K562 (cell line): ENCODE results near the gene FCRL6. TPM values are rescaled to one million over a fixed set of nuclear protein-coding genes. Genes with fewer than 3 reads are reported as not detected.
A peak's percentile ranks its signal among the peaks of the same experiment; 100 is the strongest.

Source experiments
- ATAC-seq: fragments of 200-7000 bp; cut with Tn5 transposase; 3 replicates; pipeline ENCODE4 v1.9.1; 2020; ENCODE audit warnings: moderate library complexity
- BruUV-seq: library from RNA; stranded (reverse); fragments of 400-500 nt; replicated peaks from 2 replicates; lab custom pipeline; 2021; lab: Mats Ljungman, UMichigan
- CTCF ChIA-PET: fragments of 300-600 bp; formaldehyde crosslinking; extraction: SDS; loops from one replicate; lab custom pipeline; 2021; ENCODE audit warnings: low intra/inter-chr PET ratio; lab: Yijun Ruan, JAX
- POLR2A ChIA-PET: fragments of 300-600, 350-650 bp; sonication (Branson Sonifier 250); formaldehyde crosslinking; extraction: SDS; loops from one replicate; lab custom pipeline; 2021; ENCODE audit warnings: antibody characterized with exemption, inconsistent platforms; lab: Yijun Ruan, JAX
- DNase-seq, 4 experiments: peaks; one replicate each; pipeline versions ENCODE4 v3.0.0 to v3.0.0-alpha.2; 2011 to 2018; ENCODE audit warnings: low spot score in 3 of 4, mixed read lengths in 3 of 4; ENCODE audit errors: extremely low read depth in 1 of 4
- FAIRE-seq: peaks from 2 replicates; lab custom pipeline; 2011; peaks lifted over from hg19 to GRCh38; lab: Jason Lieb, UNC
- H2AFZ ChIP-seq: 2 replicates; pipeline ENCODE4 v1.6.0; 2011; ENCODE audit warnings: low read depth, low read length, control low read depth, inconsistent platforms
- H3K27ac ChIP-seq: fragments of 200-600 bp; 3 replicates; pipeline ENCODE4 v1.8.0; 2011; ENCODE audit warnings: low read depth, mild to moderate bottlenecking, control low read depth, inconsistent platforms, low read length, moderate library complexity, mixed read lengths; ENCODE audit errors: extremely low read depth
- H3K27me3 ChIP-seq, 2 experiments: fragments of 300-600 bp in 1 of 2; 2 replicates in 1 of 2; 3 replicates in 1 of 2; pipeline versions ENCODE4 v1.6.0 to v1.8.0; 2011; ENCODE audit warnings: inconsistent platforms in 2 of 2, low read length in 2 of 2, mild to moderate bottlenecking in 1 of 2, mixed read lengths in 1 of 2, moderate library complexity in 1 of 2; ENCODE audit not compliant: control insufficient read depth in 2 of 2, insufficient read depth in 2 of 2
- H3K36me3 ChIP-seq: fragments of 300-600 bp; 3 replicates; pipeline ENCODE4 v1.8.0; 2011; ENCODE audit warnings: mild to moderate bottlenecking, low read length, inconsistent platforms; ENCODE audit not compliant: control insufficient read depth, insufficient read depth
- H3K4me1 ChIP-seq, 2 experiments: fragments of 200-600 bp in 1 of 2; replicated peaks in 1 of 2; 2 replicates in 1 of 2; 3 replicates in 1 of 2; pipeline versions ENCODE4 v1.5.1 to v1.8.0; 2011; ENCODE audit warnings: inconsistent platforms in 2 of 2, low read length in 2 of 2, mild to moderate bottlenecking in 1 of 2, mixed read lengths in 1 of 2, moderate library complexity in 1 of 2; ENCODE audit not compliant: control insufficient read depth in 2 of 2, insufficient read depth in 2 of 2
- H3K4me2 ChIP-seq: 2 replicates; pipeline ENCODE4 v1.6.1; 2011; ENCODE audit warnings: low read length, control low read depth, inconsistent platforms, mixed read lengths; ENCODE audit not compliant: insufficient read depth
- H3K4me3 ChIP-seq: fragments of 200-600 bp; sonication (generic), shearing (Covaris generic); 2 replicates; pipeline ENCODE4 v1.5.1; 2016; ENCODE audit warnings: control low read depth, inconsistent platforms
- H3K79me2 ChIP-seq: fragments of 200-600 bp; 3 replicates; pipeline ENCODE4 v1.8.0; 2011; ENCODE audit warnings: low read length, inconsistent platforms; ENCODE audit not compliant: control insufficient read depth, insufficient read depth
- H3K9ac ChIP-seq, 2 experiments: 2 replicates each; pipeline versions ENCODE4 v1.6.0 to v1.6.1; 2011; ENCODE audit warnings: low read depth in 2 of 2, low read length in 2 of 2, control low read depth in 1 of 2, inconsistent platforms in 1 of 2, mild to moderate bottlenecking in 1 of 2, mixed read lengths in 1 of 2; ENCODE audit not compliant: insufficient read depth in 1 of 2
- H3K9me1 ChIP-seq: one replicate; pipeline ENCODE4 v1.6.0; 2011; ENCODE audit warnings: inconsistent platforms, mild to moderate bottlenecking, low read length, moderate library complexity; ENCODE audit not compliant: control insufficient read depth, insufficient read depth
- H3K9me3 ChIP-seq: replicated peaks from 2 replicates; pipeline ENCODE4 v1.5.1; 2011; ENCODE audit warnings: low read depth, low read length, inconsistent platforms; ENCODE audit not compliant: control insufficient read depth, insufficient read depth
- H4K20me1 ChIP-seq: replicated peaks from 2 replicates; pipeline ENCODE4 v1.6.1; 2011; ENCODE audit warnings: low read length, inconsistent platforms, mixed read lengths; ENCODE audit not compliant: control insufficient read depth, insufficient read depth
- ATF6 ChIP-seq: sonication (generic); formaldehyde crosslinking; IDR thresholded peaks from 2 replicates; pipeline ENCODE4 v1.4.0; 2020; ENCODE audit warnings: mild to moderate bottlenecking, missing genetic modification reagents
- DNMT1 ChIP-seq: fragments of 450-650 bp; IDR thresholded peaks from 2 replicates; pipeline ENCODE4 v1.6.1; 2016; ENCODE audit warnings: antibody characterized with exemption, mild to moderate bottlenecking
- HIVEP1 ChIP-seq: fragments of 250-450 bp; sonication (Bioruptor Pico); IDR thresholded peaks from 2 replicates; pipeline ENCODE4 v1.4.0; 2020; ENCODE audit warnings: mild to moderate bottlenecking
- IFI16 ChIP-seq: fragments of 250-450 bp; sonication (Bioruptor Pico); IDR thresholded peaks from 2 replicates; pipeline ENCODE4 v2.1.2; 2022; ENCODE audit warnings: mild to moderate bottlenecking, inconsistent platforms
- RAD21 ChIP-seq, 2 experiments: fragments of 250-450 bp in 1 of 2; fragments of 450-650 bp in 1 of 2; sonication (Bioruptor Pico) in 1 of 2; formaldehyde crosslinking in 1 of 2; IDR thresholded peaks in 1 of 2; conservative IDR thresholded peaks in 1 of 2; 2 replicates each; pipeline versions ENCODE4 v1.4.0 to v1.8.0; 2020 to 2022; ENCODE audit warnings: mild to moderate bottlenecking in 2 of 2, moderate library complexity in 1 of 2
- SMC3 ChIP-seq: conservative IDR thresholded peaks from 2 replicates; pipeline ENCODE4 v1.6.1; 2011; ENCODE audit warnings: low read depth, low read length, improper control_type of control experiment; ENCODE audit not compliant: insufficient read depth
- STAG1 ChIP-seq: sonication (generic); formaldehyde crosslinking; IDR thresholded peaks from 2 replicates; pipeline ENCODE4 v1.5.0; 2020; ENCODE audit warnings: missing genetic modification reagents, borderline replicate concordance
- STAT5A ChIP-seq: IDR thresholded peaks from 2 replicates; pipeline ENCODE4 v1.6.1; 2012; ENCODE audit warnings: low read length, inconsistent platforms, borderline replicate concordance
- UBTF ChIP-seq, 2 experiments: IDR thresholded peaks; 2 replicates each; pipeline ENCODE4 v1.6.1; 2012; ENCODE audit warnings: improper control_type of control experiment in 2 of 2, low read depth in 2 of 2, low read length in 2 of 2, borderline replicate concordance in 1 of 2
- USF1 ChIP-seq: sonication (generic); formaldehyde crosslinking; IDR thresholded peaks from 2 replicates; pipeline ENCODE4 v1.9.0; 2022; ENCODE audit warnings: mild to moderate bottlenecking, missing genetic modification reagents
- USF2 ChIP-seq: sonication (generic); formaldehyde crosslinking; IDR thresholded peaks from 2 replicates; pipeline ENCODE4 v1.5.0; 2020; ENCODE audit warnings: missing genetic modification reagents
- ZNF253 ChIP-seq: fragments of 250-450 bp; sonication (Bioruptor Pico); conservative IDR thresholded peaks from 2 replicates; pipeline ENCODE4 v1.6.1; 2021; ENCODE audit warnings: mild to moderate bottlenecking
- ZNF764 ChIP-seq: fragments of 250-450 bp; sonication (Bioruptor Pico); IDR thresholded peaks from 2 replicates; pipeline ENCODE4 v1.4.0; 2020; ENCODE audit warnings: low read depth, mild to moderate bottlenecking, moderate library complexity
- WGBS: fragments of 100-300 bp; shearing (Covaris generic); methylation state at CpG from one replicate; pipeline ENCODE4 v1.1.6; 2016; ENCODE audit warnings: low coverage, mixed read lengths; ENCODE audit not compliant: insufficient coverage; ENCODE audit errors: missing lambda C conversion rate; 5-methylcytosine and 5-hydroxymethylcytosine counted together
- in situ Hi-C: fragments of 300-500 bp; cut with MboI; formaldehyde crosslinking; loops from 4 replicates; pipeline ENCODE4 v1.15.0; 2018; ENCODE audit warnings: inconsistent platforms, mixed read lengths
- intact Hi-C: fragments of 100-400 bp; cut with micrococcal nuclease; formaldehyde crosslinking; loops from 2 replicates; pipeline ENCODE4 v1.14.2; 2022
- polyA plus RNA-seq, 8 experiments: library from polyadenylated mRNA; depleted of rRNA in 4 of 8; stranded (reverse) in 5 of 8; unstranded in 3 of 8; fragments of >200 nt; fragmentation: Nextera tagmentation in 2 of 8; fragmentation: Illumina TruSeq in 1 of 8; extraction: Ambion mirVana in 2 of 8; extraction: Trizol in 1 of 8; gene quantifications; 2 replicates each; pipeline versions ENCODE4 v1.2.1 to v1.2.3, GENCODE V29; 2011 to 2014; ENCODE audit warnings: inconsistent platforms in 1 of 8, missing spikeins in 1 of 8
- total RNA-seq, 7 experiments: library from RNA; depleted of rRNA in 6 of 7; stranded (reverse); fragments of >200 nt in 6 of 7; fragmentation: Illumina TruSeq in 2 of 7; extraction: Trizol in 2 of 7; gene quantifications; 2 replicates each; pipeline versions ENCODE4 v1.2.1 to v1.2.3, GENCODE V29; 2011 to 2021; ENCODE audit warnings: low replicate concordance in 1 of 7

FCRL6 gene
- total and polyA plus RNA-seq, 9 of the 15 experiments (the other 6 are each of a cell fraction or from before 2014, with no cell fraction given), result not detected

GRCh38 chr1:159790237-159790917 lies 11.8 kb upstream of the FCRL6 start:
- Histone ChIP-seq H2AFZ (no peak overlapping the region), H3K27ac (no peak overlapping the region), H3K4me1 (no peaks in the 10 kb centered on the region), H3K79me2 (no peaks in the 10 kb centered on the region), H3K9me3 (no peaks in the 10 kb centered on the region), H3K4me2 (no peak overlapping the region), H3K4me3 (no peak overlapping the region), H4K20me1 (no peaks in the 10 kb centered on the region; the same call in 1 of the 2 replicates), H3K27me3 (peaks cover 0 to 7% of the 10 kb centered on the region in 2 experiments; a peak in 3 of 5 replicates), H3K9me1 (no peaks in the 10 kb centered on the region), H3K36me3 (no peaks in the 10 kb centered on the region), H3K9ac (no peak overlapping the region)
- in situ Hi-C loops (no loop called here), intact Hi-C loops (loop anchor here (5.0 to 10.0 kb wide), 2 partner anchors 576 to 658 kb away; no protein-coding TSS in a partner anchor)
- ATAC-seq (peak; percentile 72; the same call in 2 of the 3 replicates), DNase-seq (peak; percentile 40 to 49 (median 48)), FAIRE-seq (peak; percentile 81)
- BruUV-seq, result no TSS peak
- WGBS, result 0% methylated on average over 2 of the region's 2 CpGs
- ChIA-PET CTCF (interaction anchor here (0.5 to 1.8 kb wide), 4 partner anchors 10 to 630 kb away, joined by 3 to 7 read pairs (median 3); no protein-coding TSS in a partner anchor), POLR2A (interaction anchor here (0.7 kb wide), 1 partner anchor 26 kb away, joined by 5 read pairs; no protein-coding TSS in a partner anchor)
- no peak for TF ChIP-seq HIVEP1 (CRISPR knock-in tag)
- no peak for TF ChIP-seq DNMT1
- no peak for TF ChIP-seq IFI16 (CRISPR knock-in tag)
- 0 out of 2 replicates have a peak, but pooled peaks have one; percentile 18 for TF ChIP-seq SMC3
- no peak for TF ChIP-seq ZNF253 (CRISPR knock-in tag)
- peak; percentile 38 to 68; a peak in 3 of 4 replicates for TF ChIP-seq RAD21 (CRISPR knock-in tag; conservative IDR thresholded peaks at IDR 0.05 in 1 of 2, IDR thresholded peaks at IDR 0.05 in 1 of 2)
- TF ChIP-seq ATF6 (CRISPR knock-in tag), result no peak
- TF ChIP-seq ZNF764 (CRISPR knock-in tag), result no peak
- no peak for TF ChIP-seq STAG1 (CRISPR knock-in tag)
- TF ChIP-seq UBTF (IDR thresholded peaks at IDR 0.05; ENCODE audit: borderline replicate concordance in 1 of 2, low read depth in 2 of 2, low read length in 2 of 2), result no peak
- TF ChIP-seq STAT5A, result no peak
- peak; percentile 39; the same call in 1 of the 2 replicates for TF ChIP-seq USF1
- TF ChIP-seq USF2, result peak; percentile 56
